Glutamatergic neuron (in vitro differentiated cells): ENCODE measurements around the gene PPP1R15A. TPM values are rescaled to one million over a fixed set of nuclear protein-coding genes. Genes with fewer than 3 reads are reported as not detected.
"Not testable (repeated sequence)": the region's sequence is repeated elsewhere in the genome, so short reads cannot be mapped to it uniquely, and the experiment has no call there.

Experiments used
- DNase-seq: peaks from one replicate; pipeline ENCODE4 v3.0.0; 2022
- H3K27ac Mint-ChIP-seq: one replicate; pipeline ENCODE4 v1.8.0; 2020; ENCODE audit warnings: mild to moderate bottlenecking, mixed read lengths, inconsistent platforms; ENCODE audit not compliant: unreplicated experiment
- H3K27me3 Mint-ChIP-seq: one replicate; pipeline ENCODE4 v1.8.0; 2020; ENCODE audit warnings: mild to moderate bottlenecking, moderate library complexity, mixed read lengths, inconsistent platforms; ENCODE audit not compliant: unreplicated experiment
- H3K36me3 Mint-ChIP-seq: one replicate; pipeline ENCODE4 v1.8.0; 2020; ENCODE audit warnings: mild to moderate bottlenecking, mixed read lengths, inconsistent platforms; ENCODE audit not compliant: unreplicated experiment
- H3K4me1 Mint-ChIP-seq: one replicate; pipeline ENCODE4 v1.8.0; 2020; ENCODE audit warnings: mild to moderate bottlenecking, low read depth, mixed read lengths, inconsistent platforms; ENCODE audit not compliant: unreplicated experiment
- H3K4me3 Mint-ChIP-seq: one replicate; pipeline ENCODE4 v1.8.0; 2020; ENCODE audit warnings: mild to moderate bottlenecking, mixed read lengths, inconsistent platforms; ENCODE audit not compliant: unreplicated experiment
- H3K9me3 Mint-ChIP-seq: one replicate; pipeline ENCODE4 v1.8.0; 2020; ENCODE audit warnings: mild to moderate bottlenecking, moderate library complexity, mixed read lengths, inconsistent platforms; ENCODE audit not compliant: unreplicated experiment
- CTCF ChIP-seq: fragments of 200-600 bp; sonication (generic); IDR thresholded peaks from one replicate; pipeline ENCODE4 v1.5.0; 2021; ENCODE audit not compliant: partially characterized antibody, unreplicated experiment
- total RNA-seq: library from RNA; stranded (reverse); fragmentation: NEBNext Ultra II Directional; extraction: Animal tissue kit (Norgen Biotek cat#: 25700); gene quantifications from one replicate; pipeline ENCODE4 v1.2.1, GENCODE V29; 2021; ENCODE audit not compliant: unreplicated experiment

PPP1R15A gene
- total RNA-seq, 1 donor from 2014 or later, result 106 TPM

- Mint-ChIP-seq H3K4me1 (peaks cover 4% of the 10 kb centered on the region), H3K27me3 (peaks cover 6% of the 10 kb centered on the region), H3K9me3 (peaks cover 6% of the 10 kb centered on the region), H3K27ac (no peak overlapping the region), H3K4me3 (no peak overlapping the region), H3K36me3 (no peaks in the 10 kb centered on the region)
- TF ChIP-seq CTCF, result no peak
- no peak for DNase-seq
Observed at GRCh38 chr19:48844472-48844871, 27.7 kb upstream of the PPP1R15A start.

GRCh38 chr19:48845384-48845783, 26.8 kb upstream of the PPP1R15A start:
- peaks cover 4% of the 10 kb centered on the region for H3K4me1 Mint-ChIP-seq
- peaks cover 6% of the 10 kb centered on the region for H3K27me3 Mint-ChIP-seq
- TF ChIP-seq CTCF, result no peak
- H3K9me3 Mint-ChIP-seq, result peaks cover 7% of the 10 kb centered on the region
- no peaks in the 10 kb centered on the region for H3K36me3 Mint-ChIP-seq
- no peak for DNase-seq
- H3K27ac Mint-ChIP-seq, result no peak overlapping the region
- no peak overlapping the region for H3K4me3 Mint-ChIP-seq

- H3K27me3 Mint-ChIP-seq, result not testable (repeated sequence)
Observed at GRCh38 chr19:48846659-48847058, 25.6 kb upstream of the PPP1R15A start.

GRCh38 chr19:48852292-48852691, 19.9 kb upstream of the PPP1R15A start:
- H3K27ac Mint-ChIP-seq, result no peak overlapping the region
- peaks cover 5% of the 10 kb centered on the region for H3K4me1 Mint-ChIP-seq
- no peak for DNase-seq
- H3K27me3 Mint-ChIP-seq, result peaks cover 7% of the 10 kb centered on the region
- no peak for TF ChIP-seq CTCF
- peaks cover 4% of the 10 kb centered on the region for H3K9me3 Mint-ChIP-seq
- H3K4me3 Mint-ChIP-seq, result no peak overlapping the region
- no peaks in the 10 kb centered on the region for H3K36me3 Mint-ChIP-seq

More at GRCh38 chr19:48846659-48847058, 25.6 kb upstream of the PPP1R15A start:
- H3K27ac Mint-ChIP-seq, DNase-seq, H3K4me1 Mint-ChIP-seq, H3K4me3 Mint-ChIP-seq, H3K9me3 Mint-ChIP-seq, H3K36me3 Mint-ChIP-seq: not testable (repeated sequence)

- TF ChIP-seq CTCF, result no peak
- Mint-ChIP-seq H3K36me3 (no peaks in the 10 kb centered on the region), H3K9me3 (peaks cover 1% of the 10 kb centered on the region), H3K27me3 (peaks cover 7% of the 10 kb centered on the region), H3K4me3 (no peak overlapping the region), H3K4me1 (peaks cover 8% of the 10 kb centered on the region), H3K27ac (no peak overlapping the region)
- DNase-seq, result no peak
Observed at GRCh38 chr19:48853483-48853882, 18.7 kb upstream of the PPP1R15A start.

- H3K9me3 Mint-ChIP-seq, result peaks cover 1% of the 10 kb centered on the region
- no peaks in the 10 kb centered on the region for H3K36me3 Mint-ChIP-seq
- no peak overlapping the region for H3K4me3 Mint-ChIP-seq
- peaks cover 9% of the 10 kb centered on the region for H3K4me1 Mint-ChIP-seq
- TF ChIP-seq CTCF, result no peak
- H3K27ac Mint-ChIP-seq, result no peak overlapping the region
- peaks cover 5% of the 10 kb centered on the region for H3K27me3 Mint-ChIP-seq
- DNase-seq, result no peak
Observed at GRCh38 chr19:48854103-48854502, 18.1 kb upstream of the PPP1R15A start.
